Chondrocyte (in vitro differentiated cells): ENCODE measurements around the gene RPL13. TPM values are rescaled to one million over a fixed set of nuclear protein-coding genes. Genes with fewer than 3 reads are reported as not detected.

Experiments used
- DNase-seq: peaks from one replicate; pipeline ENCODE4 v3.0.0; 2021; ENCODE audit warnings: mixed read lengths, low spot score
- H3K27ac Mint-ChIP-seq: one replicate; pipeline ENCODE4 v1.8.0; 2021; ENCODE audit warnings: mild to moderate bottlenecking, moderate library complexity, mixed read lengths; ENCODE audit not compliant: unreplicated experiment
- H3K27me3 Mint-ChIP-seq: 2 replicates; pipeline ENCODE4 v1.8.0; 2021; ENCODE audit warnings: low read depth, mixed read lengths
- H3K36me3 Mint-ChIP-seq: 2 replicates; pipeline ENCODE4 v1.8.0; 2021; ENCODE audit warnings: low read depth, mixed read lengths
- H3K4me1 Mint-ChIP-seq: 2 replicates; pipeline ENCODE4 v1.8.0; 2021; ENCODE audit warnings: low read depth, mild to moderate bottlenecking, mixed read lengths
- H3K4me3 Mint-ChIP-seq: one replicate; pipeline ENCODE4 v1.8.0; 2021; ENCODE audit warnings: mild to moderate bottlenecking, moderate library complexity, mixed read lengths; ENCODE audit not compliant: unreplicated experiment
- H3K9me3 Mint-ChIP-seq: 2 replicates; pipeline ENCODE4 v1.8.0; 2021; ENCODE audit warnings: low read depth, mixed read lengths
- total RNA-seq: library from RNA; stranded (reverse); gene quantifications from 3 replicates; pipeline ENCODE4 v1.2.1, GENCODE V29; 2021
- TF ChIP-seq, protein P1 (sequence below): fragments of 200-600 bp; sonication (generic); IDR thresholded peaks from 2 replicates; pipeline ENCODE4 v1.5.0; 2021; ENCODE audit warnings: antibody characterized with exemption, mild to moderate bottlenecking, moderate library complexity

Gene RPL13
- total RNA-seq, 1 donor from 2014 or later, result 1,149 TPM

DNA sequence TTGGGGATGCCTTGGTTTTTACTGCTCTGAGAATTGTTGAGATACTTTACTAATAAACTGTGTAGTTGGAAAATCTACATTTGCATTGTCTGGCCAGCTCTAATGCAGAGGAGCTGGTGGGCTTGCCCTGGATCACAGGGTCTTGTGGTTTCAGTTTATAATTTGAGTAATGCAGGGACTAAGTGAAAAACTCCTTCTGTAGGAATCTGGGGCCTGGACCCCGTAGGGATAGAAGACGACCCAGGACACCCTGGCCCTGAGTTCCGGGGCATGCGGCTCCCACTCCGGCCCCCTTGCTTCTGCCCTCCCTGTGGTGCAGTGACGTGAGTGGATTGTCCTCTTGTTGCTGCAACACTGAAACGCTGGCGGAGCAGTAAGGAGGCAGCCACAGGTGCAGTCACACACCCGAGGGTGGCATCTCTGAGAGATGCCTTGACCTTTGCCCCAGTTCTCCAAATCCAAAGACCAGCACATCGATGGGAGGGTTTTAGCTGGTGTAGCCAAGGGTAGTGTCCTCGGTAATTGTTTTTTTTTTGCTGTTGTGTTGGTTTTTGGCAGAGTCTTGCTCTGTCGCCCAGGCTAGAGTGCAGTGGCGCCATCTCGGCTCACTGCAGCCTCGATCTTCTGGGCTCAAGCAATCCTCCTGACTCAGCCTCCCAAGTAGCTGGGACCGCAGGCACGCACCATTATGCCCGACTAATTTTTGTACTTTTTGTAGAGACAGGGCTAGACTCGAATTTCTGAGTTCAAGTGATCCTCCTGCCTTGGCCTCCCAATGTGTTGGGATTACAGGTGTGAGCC lies 2.6 kb upstream of the RPL13 start:
- no peaks in the 10 kb centered on the region for H3K9me3 Mint-ChIP-seq
- H3K4me3 Mint-ChIP-seq, result no peak overlapping the region

GRCh38 chr16:89561142-89561883 lies 831 bp downstream of the RPL13 start:
- no peak for DNase-seq
- TF ChIP-seq, protein P1, sequence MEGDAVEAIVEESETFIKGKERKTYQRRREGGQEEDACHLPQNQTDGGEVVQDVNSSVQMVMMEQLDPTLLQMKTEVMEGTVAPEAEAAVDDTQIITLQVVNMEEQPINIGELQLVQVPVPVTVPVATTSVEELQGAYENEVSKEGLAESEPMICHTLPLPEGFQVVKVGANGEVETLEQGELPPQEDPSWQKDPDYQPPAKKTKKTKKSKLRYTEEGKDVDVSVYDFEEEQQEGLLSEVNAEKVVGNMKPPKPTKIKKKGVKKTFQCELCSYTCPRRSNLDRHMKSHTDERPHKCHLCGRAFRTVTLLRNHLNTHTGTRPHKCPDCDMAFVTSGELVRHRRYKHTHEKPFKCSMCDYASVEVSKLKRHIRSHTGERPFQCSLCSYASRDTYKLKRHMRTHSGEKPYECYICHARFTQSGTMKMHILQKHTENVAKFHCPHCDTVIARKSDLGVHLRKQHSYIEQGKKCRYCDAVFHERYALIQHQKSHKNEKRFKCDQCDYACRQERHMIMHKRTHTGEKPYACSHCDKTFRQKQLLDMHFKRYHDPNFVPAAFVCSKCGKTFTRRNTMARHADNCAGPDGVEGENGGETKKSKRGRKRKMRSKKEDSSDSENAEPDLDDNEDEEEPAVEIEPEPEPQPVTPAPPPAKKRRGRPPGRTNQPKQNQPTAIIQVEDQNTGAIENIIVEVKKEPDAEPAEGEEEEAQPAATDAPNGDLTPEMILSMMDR, result no peak
- Mint-ChIP-seq H3K27ac (peak overlapping the region; percentile 61), H3K36me3 (peaks cover 32% of the 10 kb centered on the region), H3K4me3 (peak overlapping the region; percentile 92), H3K9me3 (no peaks in the 10 kb centered on the region), H3K4me1 (peaks cover 62% of the 10 kb centered on the region), H3K27me3 (no peaks in the 10 kb centered on the region)

More for the DNA sequence above, 2.6 kb upstream of the RPL13 start:
- no peak for DNase-seq
- Mint-ChIP-seq H3K4me1 (peaks cover 31% of the 10 kb centered on the region), H3K36me3 (peaks cover 24% of the 10 kb centered on the region), H3K27ac (peak overlapping the region; percentile 75), H3K27me3 (no peaks in the 10 kb centered on the region)
- TF ChIP-seq, protein P1, result peak; percentile 52

DNA sequence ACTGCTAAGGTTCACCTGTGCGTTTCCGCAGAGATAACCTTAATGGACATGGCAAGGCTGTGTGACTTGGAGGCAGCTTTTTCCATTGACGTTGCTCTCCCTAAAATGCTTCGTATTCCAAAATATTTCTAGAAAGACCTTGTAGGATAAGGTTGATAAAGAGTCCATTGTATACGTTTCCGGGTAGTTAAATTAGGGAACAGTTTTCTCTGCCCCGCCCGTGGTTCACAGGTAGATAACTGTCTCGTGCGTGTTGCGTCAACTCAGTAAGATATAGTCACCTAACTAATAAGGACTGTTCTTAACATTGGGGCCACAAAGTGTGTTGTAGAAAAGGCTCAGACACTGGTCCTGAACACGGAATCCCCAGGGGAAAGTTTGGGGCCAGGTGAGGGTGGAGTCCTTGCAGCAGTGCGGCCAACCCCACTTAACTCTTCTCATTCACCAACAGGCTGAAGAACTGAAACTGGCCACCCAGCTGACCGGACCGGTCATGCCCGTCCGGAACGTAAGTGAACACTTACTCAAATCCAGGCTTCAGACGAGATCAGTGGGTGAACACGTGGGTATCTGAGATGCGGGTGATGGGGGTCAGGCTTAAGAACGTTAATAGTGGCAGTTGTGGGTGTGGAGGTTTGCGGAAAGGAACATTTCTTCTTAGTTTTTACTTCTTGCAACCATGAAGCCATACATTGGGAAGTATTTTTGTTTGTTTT lies 1.6 kb downstream of the RPL13 start:
- peak overlapping the region; percentile 92 for H3K4me3 Mint-ChIP-seq
- H3K27me3 Mint-ChIP-seq, result no peaks in the 10 kb centered on the region
- peaks cover 64% of the 10 kb centered on the region for H3K4me1 Mint-ChIP-seq
- peaks cover 32% of the 10 kb centered on the region for H3K36me3 Mint-ChIP-seq
- peak overlapping the region; percentile 61 for H3K27ac Mint-ChIP-seq
- TF ChIP-seq, protein P1, result no peak
- no peak for DNase-seq
- no peaks in the 10 kb centered on the region for H3K9me3 Mint-ChIP-seq

DNA sequence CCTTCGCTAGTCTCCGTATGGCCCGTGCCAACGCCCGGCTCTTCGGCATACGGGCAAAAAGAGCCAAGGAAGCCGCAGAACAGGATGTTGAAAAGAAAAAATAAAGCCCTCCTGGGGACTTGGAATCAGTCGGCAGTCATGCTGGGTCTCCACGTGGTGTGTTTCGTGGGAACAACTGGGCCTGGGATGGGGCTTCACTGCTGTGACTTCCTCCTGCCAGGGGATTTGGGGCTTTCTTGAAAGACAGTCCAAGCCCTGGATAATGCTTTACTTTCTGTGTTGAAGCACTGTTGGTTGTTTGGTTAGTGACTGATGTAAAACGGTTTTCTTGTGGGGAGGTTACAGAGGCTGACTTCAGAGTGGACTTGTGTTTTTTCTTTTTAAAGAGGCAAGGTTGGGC lies 2.5 kb downstream of the RPL13 start:
- no peak for DNase-seq
- Mint-ChIP-seq H3K4me3 (peak overlapping the region; percentile 92), H3K27me3 (no peaks in the 10 kb centered on the region), H3K36me3 (peaks cover 32% of the 10 kb centered on the region), H3K4me1 (peaks cover 61% of the 10 kb centered on the region), H3K27ac (peak overlapping the region; percentile 51), H3K9me3 (no peaks in the 10 kb centered on the region)
- TF ChIP-seq, protein P1, result no peak
